Stimulated activated CD4-positive, alpha-beta T cell treated with anti-CD3 and anti-CD28 coated beads, Interleukin-1b, Interleukin-23, amount 100 ng/mL, for 24 hours (primary cell): ENCODE measurements around the gene MAPKAPK3.

Experiments
- DNase-seq, 4 experiments: peaks; one replicate each; pipeline ENCODE4 v3.0.0-alpha.2; 2020; ENCODE audit warnings: low read depth in 4 of 4, low spot score in 1 of 4

Gene MAPKAPK3

DNA sequence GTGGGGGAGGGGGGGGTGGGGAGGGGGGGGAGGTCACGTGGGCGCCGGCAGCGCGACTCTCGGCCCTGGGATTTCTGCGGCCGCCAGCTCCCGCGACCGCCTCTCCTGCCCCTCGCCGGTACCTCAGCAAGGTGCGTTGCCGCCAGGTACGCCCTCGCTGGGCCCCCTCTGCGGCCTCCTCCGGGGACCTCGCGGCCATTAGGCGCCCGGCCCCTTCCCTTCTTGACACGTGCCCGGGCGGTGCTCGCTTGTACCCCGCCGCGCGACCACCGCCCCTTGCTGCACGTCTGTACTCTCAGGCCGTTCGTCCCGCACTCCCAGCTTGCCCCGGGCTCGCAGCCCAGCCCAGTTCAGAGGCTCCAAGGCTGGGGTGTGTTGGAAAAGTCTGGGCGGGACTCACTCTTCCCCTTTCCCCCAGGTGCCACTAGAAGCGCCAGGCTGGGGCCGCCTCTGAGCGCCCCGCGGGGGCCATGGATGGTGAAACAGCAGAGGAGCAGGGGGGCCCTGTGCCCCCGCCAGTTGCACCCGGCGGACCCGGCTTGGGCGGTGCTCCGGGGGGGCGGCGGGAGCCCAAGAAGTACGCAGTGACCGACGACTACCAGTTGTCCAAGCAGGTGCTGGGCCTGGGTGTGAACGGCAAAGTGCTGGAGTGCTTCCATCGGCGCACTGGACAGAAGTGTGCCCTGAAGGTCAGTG, at the start of gene MAPKAPK3:
MAPKAPK3 (plus strand) TSS at position 56 of the 696 bp plus-strand sequence; CDS start at position 471, 415 bp downstream.
- DNase-seq = no peak

DNA sequence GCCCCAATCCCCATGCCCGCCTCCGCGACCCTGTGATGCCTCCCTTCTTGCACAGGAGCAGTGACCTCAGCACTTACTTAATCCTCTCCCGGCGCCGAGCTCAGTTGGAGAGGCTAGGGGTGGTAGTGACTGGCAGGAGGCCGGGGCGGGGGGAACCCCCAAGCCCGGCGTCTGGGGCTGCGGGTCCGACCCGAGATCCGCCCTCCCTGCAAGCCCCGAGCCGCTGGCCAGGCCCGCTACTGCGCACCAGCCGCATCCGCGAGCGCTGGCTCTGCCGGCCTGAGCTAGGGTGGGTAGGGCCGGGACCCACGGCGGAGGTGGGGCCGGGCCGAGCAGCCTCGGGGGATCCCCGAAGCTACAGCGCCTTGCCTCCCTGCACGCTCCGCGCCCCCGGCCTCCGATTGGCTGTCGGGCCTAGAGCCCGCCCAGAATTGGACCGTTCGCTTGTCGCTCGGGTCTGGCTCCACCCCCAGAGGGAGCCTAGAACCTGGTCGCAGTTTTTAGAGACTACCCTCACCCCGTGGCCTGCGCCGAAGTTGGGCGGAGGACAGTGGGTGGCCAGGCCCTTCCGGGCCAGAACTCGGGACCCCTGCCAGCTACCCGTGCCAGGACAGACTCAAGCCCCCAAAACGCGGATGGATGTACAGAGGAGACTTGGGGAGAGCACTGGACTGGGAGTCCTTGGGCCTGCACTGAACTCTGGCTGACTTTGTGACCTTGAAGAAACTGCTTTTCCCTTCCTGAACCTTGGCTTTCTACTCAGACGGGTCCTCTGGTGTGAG, 49.4 kb upstream of the MAPKAPK3 start, which contains the start of gene C3orf18:
C3orf18 (minus strand) TSS at position 362 of the 782 bp plus-strand sequence. CDS start 2,048 bp downstream, outside the sequence.
- peak; percentile 85 to 96 (median 90) for DNase-seq

DNA sequence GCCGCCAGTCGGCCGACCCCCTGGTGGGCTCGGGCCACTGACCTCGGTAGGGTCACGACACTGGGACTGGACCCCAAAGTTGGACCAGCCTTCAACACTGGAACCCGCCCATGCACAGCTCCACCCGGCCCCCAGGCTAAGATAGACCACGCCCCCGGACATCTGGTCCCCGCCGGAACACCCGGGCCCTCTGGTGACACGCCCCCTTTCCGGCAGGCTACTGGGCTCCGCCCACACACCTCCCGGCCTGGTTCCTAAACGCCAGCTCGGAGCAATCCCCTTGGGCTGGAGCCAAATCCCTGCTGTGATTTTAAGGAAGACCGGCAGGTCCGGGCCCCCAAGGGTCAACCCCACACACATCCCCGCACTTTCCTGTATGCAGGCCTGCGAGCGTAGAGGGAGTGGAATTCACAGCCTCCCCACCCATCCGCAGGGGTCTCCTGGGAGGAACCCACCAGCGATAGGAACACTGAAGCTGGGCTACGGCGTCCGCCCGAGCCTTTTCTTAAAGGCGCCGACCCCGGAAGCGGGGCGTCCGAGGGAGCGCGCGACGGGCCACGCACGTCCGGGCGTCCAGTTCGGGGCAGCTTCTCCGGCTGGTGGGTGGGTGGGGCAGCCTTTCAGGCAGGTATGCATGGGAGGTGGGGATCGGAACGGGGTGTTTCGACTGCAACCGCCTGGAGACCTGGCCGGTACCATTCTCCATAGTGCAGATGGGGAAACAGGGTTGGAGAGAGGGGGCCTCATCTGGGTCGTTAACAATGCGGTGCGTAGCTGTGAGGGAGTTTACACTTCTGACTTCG, 47.8 kb upstream of the MAPKAPK3 start, which contains the start of gene HEMK1:
HEMK1 (plus strand) TSS at position 576 of the 803 bp plus-strand sequence. CDS start 1,583 bp downstream, outside the sequence.
- peak; percentile 89 to 97 (median 92) for DNase-seq

DNA sequence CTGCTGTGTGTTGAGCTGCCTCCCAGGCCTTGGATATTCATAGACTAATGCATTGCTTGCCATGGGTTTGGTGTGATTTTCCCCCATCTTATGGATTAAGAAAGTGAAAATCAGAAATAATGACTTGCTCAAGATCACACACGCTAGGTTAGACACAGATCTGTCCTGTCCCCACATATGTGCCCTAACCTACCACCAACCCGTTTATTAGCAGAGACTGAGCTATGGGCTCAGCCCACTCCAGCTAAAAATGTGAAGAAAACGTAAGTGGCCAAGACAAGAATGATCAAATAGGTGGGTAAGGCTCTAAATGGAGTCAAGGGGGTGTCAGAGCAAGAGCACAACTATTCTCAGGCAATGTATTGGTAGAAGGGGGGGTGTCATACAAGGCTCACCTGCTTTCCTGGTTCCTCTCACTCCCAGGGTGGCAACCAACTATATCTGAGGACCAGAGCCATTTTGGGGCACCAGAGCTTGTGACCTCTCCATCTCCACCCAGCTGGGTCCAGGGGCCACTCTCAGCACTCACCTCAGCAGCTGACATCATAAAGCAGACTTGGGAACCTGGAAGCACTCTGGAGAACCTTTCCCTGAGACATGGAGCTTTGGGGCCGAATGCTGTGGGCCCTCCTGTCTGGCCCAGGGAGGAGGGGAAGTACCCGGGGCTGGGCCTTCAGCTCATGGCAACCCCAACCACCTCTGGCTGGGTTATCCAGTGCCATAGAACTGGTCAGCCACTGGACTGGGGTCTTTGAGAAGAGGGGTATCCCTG, 46.3 kb upstream of the MAPKAPK3 start:
- no peak for DNase-seq

DNA sequence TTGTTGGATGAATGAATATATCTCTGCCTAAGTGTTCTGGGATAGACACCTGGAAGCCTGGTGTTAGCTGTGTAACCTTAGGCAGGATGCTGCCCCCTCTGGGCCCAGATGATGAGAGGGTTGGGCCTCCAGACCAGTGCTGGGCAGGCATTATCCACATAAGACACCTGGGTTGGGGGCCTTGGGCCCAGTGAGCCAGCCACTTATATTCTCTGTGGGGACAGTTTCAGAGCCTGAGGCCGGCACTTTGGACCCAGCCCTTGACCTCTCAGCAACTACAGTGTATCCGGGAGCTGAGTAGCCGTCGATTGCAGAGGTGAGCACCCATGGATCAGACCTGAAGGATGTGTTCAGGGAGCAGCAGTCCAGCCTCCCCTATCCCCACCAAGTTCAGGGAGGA, 45.5 kb upstream of the MAPKAPK3 start:
- no peak for DNase-seq

DNA sequence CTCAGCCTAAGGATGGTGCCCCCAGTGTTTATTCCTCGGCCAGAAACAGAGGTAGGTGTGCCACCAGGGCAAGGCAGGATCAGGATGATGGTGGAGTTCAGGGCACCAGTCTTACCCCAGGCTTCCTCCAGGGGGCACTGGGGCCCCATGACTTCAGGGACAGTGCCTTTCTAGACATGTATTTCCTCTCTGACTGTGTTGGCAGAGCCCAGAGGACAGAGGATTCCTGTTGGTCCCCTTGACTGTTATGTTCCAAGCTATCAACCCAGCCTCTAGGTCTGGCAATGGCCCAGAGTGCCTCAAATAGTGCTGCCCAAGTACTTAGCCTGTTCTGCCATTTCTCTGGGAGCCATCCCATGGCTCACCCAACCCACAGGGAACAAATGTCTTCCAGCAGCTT, 44.8 kb upstream of the MAPKAPK3 start:
- DNase-seq = peak in 3 of 4 experiments; percentile 63 to 80 (median 74)

DNA sequence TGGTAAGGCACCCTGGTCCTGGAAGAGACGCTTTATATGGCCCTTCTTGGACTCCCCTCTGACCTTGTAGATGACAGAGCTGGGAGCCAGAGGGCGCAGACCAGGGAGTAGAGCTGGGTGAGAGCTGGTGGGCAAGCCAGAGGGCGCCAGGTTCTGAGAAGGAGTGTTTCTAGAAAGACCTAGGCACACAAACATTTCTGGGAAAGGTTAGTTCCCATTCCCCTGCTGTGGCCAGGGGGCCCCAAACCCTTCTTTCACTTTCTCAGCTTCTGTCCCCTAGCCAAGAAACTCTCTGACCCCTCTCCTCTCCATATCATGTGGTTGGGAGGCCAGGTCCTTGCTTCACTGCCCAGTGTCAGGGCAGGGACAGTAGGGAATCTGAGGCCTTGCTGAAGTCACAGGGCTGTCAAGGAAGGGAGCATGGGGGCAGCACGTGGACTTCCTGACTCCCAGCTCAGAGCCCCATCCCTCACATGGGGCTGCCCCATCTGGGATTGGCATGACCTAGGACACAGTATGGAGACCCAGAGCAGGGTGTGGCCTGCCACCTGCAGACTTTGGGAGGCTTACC, 44.1 kb upstream of the MAPKAPK3 start:
- no peak for DNase-seq

DNA sequence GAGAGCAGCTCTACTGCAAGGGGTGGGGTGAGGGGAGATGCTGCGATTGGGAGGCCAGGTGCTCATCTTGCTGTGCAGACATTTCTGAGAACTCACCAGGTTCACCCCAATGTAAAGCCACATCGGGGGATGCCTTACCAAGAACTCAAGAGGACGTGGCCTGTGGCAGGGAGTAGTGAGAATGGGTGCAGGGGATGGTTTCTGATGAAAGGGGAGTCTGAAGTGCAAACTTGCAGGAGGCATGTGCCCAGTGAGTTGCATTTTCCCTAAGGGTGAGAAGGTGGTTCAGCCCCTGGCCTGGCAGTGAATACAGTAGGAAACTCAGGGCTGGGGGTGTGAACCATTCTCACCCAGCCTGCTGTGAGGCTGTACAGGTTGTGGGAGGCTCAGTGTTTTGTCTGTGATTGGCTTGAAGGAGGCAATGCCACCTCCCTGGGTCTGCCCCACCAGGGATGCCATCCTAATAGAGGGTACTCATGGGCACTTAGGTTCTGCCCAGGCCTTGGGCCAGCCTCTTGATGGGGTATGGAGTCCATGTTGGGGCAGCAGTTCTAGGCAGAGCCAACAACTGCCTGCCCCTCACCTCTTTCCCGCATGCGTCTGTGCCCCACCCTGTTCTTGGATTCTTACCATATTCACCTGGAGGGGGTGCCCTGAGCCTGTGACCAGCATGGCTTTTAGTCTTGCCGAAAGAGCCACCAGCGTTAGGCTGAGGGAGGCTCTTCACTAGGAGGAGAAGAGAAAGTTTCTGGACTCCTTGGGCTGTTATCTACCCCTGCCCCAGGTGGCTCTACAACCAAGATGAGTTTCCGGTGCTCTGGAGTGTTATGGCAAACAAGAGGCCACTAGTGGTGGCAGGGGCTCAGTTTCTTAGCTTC, 43.1 kb upstream of the MAPKAPK3 start:
- peak in 2 of 4 experiments; percentile 44 to 70 for DNase-seq

DNA sequence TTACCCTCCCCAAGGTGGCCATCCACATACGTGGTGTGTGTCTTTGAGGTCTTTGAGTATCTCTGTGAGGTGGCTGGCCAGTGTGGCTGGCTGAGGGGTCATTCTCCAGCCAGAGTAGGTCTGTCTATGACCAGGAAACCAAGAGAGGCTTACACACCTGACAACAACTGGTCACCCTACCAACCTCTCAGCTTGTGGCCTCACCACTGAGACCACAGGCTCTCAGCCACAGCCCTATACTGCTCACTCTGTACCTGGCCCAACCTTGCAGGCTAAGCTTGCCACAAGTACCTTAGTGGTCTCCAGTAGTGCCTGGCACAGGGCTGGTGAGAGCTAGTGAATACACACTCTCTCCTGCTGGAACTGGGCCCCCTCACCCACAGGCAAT, 42.5 kb upstream of the MAPKAPK3 start:
- DNase-seq = no peak

DNA sequence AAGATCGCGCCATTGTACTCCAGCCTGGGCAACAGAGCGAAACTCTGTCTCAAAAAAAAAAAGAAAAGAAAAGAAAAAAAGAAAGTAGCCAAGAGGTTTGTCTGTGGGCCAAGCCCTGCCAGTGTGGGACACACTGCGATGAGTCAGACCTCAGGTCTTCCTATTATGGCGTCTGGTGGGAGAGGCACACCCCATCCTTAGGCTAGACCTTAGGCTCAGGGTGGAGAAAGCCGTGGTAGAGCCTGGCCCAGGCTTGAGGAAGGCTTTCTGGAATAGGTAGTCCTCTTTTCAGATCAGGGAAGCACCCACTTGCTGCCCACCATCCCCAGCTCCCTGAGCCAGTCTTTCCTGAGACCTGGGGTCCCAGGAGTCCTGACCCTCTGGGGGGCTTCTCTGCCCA, 41.6 kb upstream of the MAPKAPK3 start:
- no peak for DNase-seq

DNA sequence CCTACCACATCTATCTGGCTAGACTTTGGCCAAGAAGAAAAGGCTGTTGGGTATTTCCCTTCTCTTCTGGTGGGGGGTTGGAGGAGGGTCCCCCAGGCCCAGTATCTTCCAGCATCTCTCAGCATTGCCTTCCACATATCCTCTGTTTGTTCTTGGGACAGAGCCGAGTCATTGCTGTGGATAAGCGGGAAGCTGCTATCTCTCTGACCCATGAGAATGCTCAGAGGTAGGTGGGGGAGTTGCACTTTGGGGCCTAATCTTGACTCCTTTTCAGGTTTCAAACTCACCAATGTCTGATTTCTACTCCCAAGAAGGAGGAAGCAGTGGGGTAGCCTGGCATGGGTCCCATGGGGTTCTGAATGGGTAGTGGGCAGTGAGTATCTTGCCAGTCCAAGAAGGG, 39.6 kb upstream of the MAPKAPK3 start:
- no peak for DNase-seq

DNA sequence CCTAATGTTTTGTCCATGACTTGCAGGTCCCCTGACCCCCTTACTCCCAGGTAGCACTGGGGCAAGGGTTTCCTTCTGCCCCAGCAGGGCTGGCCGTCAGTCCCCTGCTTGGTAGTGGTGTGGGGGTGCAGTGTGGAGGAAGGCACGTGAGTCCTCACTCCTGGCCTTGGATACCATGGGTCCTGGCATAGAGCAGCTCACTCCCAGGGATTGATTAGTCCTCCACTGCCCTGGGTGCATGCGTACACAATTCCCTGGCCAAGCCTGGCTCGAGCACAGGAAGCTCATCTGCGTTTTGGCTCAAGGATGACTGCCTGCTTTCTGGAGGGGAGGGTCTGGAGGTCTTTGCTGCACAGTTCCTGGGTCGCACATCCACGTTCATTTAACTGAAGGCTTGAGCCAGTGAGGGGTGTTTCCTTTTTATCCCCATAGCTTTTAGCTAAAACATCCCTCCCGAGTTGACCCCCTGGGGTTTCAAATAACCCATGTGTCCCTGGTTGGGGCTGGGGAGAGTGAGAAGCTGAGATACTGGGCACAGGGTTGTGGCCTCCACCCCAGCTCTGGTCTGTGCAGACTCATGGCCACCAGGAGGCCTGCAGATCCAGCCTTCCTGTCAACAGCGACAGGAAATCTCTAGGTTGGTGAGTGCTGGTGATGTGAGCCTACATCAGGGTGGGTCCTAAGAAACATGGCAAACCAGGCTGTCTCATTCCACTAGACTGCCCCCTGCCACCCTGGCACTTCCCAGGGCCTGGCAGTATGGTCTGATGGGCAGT, 36.1 kb upstream of the MAPKAPK3 start:
- DNase-seq = no peak

DNA sequence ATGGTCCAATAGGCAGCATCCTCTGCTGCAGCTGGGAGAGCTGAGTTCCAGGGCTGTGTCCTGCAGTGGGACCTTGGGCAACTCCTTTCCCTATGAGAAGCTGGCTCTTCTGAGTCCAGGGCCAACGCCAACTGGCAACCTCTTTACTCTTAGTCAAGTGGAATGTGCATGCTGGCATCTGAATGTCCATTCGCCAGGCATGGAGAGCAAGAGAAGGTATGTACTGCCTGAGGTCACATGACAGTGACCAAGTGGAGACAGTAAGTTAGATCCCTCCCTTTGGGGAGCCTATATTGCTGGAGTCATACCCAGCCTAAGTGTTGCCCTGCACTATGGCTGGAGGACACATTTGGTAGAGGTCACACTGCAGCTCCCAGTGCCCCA, 35.5 kb upstream of the MAPKAPK3 start:
- DNase-seq = no peak

DNA sequence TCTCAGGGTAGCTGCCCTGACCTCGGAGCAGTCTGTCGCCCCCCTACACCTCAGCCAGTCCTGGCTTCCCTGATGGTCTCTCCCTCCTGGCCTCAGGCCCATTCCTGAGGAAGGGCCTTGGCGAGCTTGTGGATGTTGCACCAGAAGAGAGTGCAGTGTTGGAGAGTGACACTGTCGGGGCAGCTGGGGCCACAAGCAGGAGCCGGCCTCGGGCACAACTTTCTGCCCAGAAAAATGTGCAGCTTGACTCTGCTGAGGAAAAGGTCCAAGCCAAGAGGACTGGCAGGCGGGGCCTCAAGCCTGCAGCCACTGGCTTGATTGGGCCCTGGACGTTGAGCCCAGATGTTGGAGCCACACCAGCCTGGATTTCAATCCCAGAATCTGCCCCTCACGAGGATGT, 34.9 kb upstream of the MAPKAPK3 start:
- no peak for DNase-seq

DNA sequence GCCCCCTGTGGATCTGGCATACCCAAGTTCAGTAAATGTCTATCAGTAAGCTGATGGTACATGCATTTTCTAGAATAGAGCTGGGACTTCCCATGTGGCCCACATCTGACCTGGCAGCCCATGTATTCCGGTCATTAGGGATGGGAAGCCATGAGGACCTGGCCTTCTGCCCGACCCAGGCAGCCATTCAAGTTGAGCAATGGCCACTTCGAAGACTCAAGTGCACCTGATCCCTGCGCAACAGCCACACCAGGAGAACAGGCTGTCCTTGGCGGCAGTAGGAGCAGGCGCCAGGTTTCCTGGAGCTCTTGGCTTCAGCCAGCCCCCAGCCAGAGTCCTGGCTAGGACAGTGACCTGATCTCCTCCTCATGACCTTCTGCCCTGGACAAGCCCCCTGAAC, 33.1 kb upstream of the MAPKAPK3 start:
- DNase-seq = no peak

DNA sequence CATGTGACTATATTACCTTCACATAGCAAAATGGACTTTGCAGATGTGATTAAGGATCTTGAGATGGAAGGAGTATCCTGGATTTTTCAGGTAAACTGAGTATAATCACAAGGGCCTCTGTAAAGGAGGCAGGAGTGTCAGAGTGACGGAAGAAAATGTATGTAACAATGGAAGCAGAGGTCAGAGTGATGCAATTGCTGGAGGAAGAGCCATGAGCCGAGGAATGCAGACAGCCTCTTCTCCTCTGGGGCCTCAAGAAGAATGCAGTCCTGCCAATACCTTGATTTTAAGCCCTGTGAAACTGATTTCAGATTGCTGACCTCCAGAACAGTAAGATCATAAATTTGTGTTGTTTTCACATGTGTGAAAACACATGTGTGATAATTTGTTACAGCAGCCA, 32.6 kb upstream of the MAPKAPK3 start:
- DNase-seq = no peak

DNA sequence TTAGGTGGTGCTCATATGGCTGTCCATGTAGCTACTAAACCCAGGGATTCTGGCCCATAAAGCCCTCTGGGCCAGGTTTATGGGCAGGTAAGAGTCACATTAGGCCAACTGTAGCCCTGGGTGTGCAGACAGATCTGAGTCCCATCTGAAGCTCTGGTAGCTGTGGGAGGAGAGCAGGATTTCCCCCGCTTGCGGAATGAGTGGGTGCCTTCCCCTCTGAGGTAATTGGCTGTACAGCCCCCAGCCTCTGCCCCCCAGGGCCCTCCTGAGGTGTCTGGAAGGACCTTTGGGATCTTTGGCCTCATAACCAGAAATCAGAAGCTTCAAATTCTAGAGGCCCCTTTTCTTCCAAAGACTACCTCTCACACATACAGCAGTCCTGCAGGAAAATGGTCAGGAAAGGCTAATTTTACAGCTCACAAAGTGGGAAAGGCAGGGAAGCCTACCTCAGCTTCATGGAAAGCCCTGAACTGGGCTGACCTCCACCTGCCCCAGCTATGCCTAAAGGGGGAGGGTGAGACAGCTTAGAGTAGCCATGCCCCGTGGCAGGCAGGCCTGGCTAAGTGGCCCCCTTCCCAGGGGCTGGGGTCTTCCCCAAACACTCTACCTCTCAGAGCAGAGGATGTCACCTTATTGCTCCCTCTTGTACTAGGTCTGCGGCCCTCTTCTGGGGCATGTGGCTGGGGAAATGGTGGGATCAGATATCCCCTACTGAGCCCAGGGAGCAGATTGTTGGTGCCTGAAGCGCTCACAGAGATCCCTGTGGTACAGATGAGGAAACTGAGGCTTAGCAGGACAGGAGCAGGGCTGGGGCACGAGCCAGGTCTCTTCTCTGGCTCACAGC, 30.8 kb upstream of the MAPKAPK3 start:
- DNase-seq = no peak

DNA sequence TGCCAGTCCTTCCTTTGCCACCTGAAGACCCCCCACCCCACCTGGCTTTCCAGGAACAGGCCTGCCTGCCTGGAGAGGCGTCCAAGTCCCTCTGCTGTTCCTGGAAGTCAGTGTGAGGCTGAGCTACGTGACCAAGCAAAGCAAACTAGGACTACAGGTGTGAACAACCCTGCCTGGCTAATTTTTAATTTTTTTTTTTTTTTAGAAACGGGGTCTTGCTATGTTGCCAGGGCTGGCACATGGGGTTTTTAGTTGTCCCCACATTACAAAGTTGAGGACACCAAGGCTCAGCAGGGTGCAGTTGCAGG, 30.2 kb upstream of the MAPKAPK3 start:
- no peak for DNase-seq
